Spleen (tissue), 11 donors: ENCODE results near the gene EFS. TPM values are rescaled to one million over a fixed set of nuclear protein-coding genes. Genes with fewer than 3 reads are reported as not detected.
A peak's percentile ranks its signal among the peaks of the same experiment; 100 is the strongest.

Experiments
- DNase-seq: peaks from one replicate; pipeline ENCODE4 v3.0.0-alpha.2; 2020
- H3K27ac ChIP-seq, 8 donors: fragments of 200-600 bp; sonication (generic) in 7 of 8; 1 replicate in 4 of 8; 2 replicates in 4 of 8; pipeline versions ENCODE4 v1.5.0 to v1.8.0; 2016 to 2021; ENCODE audit warnings: inconsistent platforms in 4 of 8, mild to moderate bottlenecking in 4 of 8, moderate library complexity in 1 of 8
- H3K27me3 ChIP-seq, 7 donors: fragments of 200-600 bp; sonication (generic) in 6 of 7; replicated peaks in 1 of 7; 1 replicate in 4 of 7; 2 replicates in 3 of 7; pipeline versions ENCODE4 v1.5.0 to v1.8.0; 2016 to 2021; ENCODE audit warnings: inconsistent platforms in 3 of 7, mild to moderate bottlenecking in 1 of 7
- H3K36me3 ChIP-seq, 6 donors: fragments of 200-600 bp; sonication (generic) in 5 of 6; 1 replicate in 4 of 6; 2 replicates in 2 of 6; pipeline versions ENCODE4 v1.5.0 to v1.8.0; 2016 to 2021; ENCODE audit warnings: inconsistent platforms in 2 of 6
- H3K4me1 ChIP-seq, 6 donors: fragments of 200-600 bp; sonication (generic) in 5 of 6; 1 replicate in 3 of 6; 2 replicates in 3 of 6; pipeline versions ENCODE4 v1.5.0 to v1.8.0; 2016 to 2021; ENCODE audit warnings: inconsistent platforms in 3 of 6
- H3K4me3 ChIP-seq, 8 donors: fragments of 200-600 bp; sonication (generic) in 7 of 8; 1 replicate in 4 of 8; 2 replicates in 4 of 8; pipeline versions ENCODE4 v1.5.0 to v1.8.0; 2016 to 2021; ENCODE audit warnings: inconsistent platforms in 4 of 8, mild to moderate bottlenecking in 4 of 8, moderate library complexity in 2 of 8
- H3K9me3 ChIP-seq, 8 donors: fragments of 200-600 bp; sonication (generic) in 7 of 8; 1 replicate in 4 of 8; 2 replicates in 4 of 8; pipeline versions ENCODE4 v1.5.0 to v1.8.0; 2016 to 2021; ENCODE audit warnings: inconsistent platforms in 4 of 8
- CTCF ChIP-seq, 11 experiments: fragments of 200-600 bp in 7 of 11; fragments of 450-650 bp in 4 of 11; sonication (generic) in 4 of 11; IDR thresholded peaks in 8 of 11; conservative IDR thresholded peaks in 3 of 11; 1 replicate in 7 of 11; 2 replicates in 4 of 11; pipeline versions ENCODE4 v1.4.0 to v1.8.0; 2016 to 2021; ENCODE audit warnings: antibody characterized with exemption in 11 of 11, inconsistent platforms in 4 of 11, mild to moderate bottlenecking in 1 of 11
- POLR2A ChIP-seq, 3 donors: fragments of 450-650 bp; IDR thresholded peaks; one replicate each; pipeline ENCODE4 v1.5.1; 2017; ENCODE audit warnings: antibody characterized with exemption in 3 of 3, mild to moderate bottlenecking in 1 of 3
- POLR2AphosphoS5 ChIP-seq, 3 donors: sonication (generic); formaldehyde crosslinking; IDR thresholded peaks; one replicate each; pipeline ENCODE4 v1.5.1; 2017; ENCODE audit warnings: antibody characterized with exemption in 3 of 3
- WGBS, 5 donors: extraction: QIAGEN DNeasy Blood & Tissue Kit in 3 of 5; methylation state at CpG; one replicate each; pipeline versions ENCODE4 v1.1.5 to v1.1.7; 2013 to 2018; 5-methylcytosine and 5-hydroxymethylcytosine counted together
- intact Hi-C: fragments of 100-400 bp; cut with DNase I; formaldehyde crosslinking; loops from one replicate; pipeline ENCODE4 v1.15.0; 2023; ENCODE audit warnings: low total_unique reads
- polyA plus RNA-seq, 3 donors: library from polyadenylated mRNA; stranded (reverse); fragments of 200-250 nt; gene quantifications; one replicate each; pipeline ENCODE4 v1.2.1, GENCODE V29; 2013
- total RNA-seq, 7 donors: library from RNA; depleted of rRNA in 3 of 7; stranded (reverse); fragments of >200 nt in 3 of 7; fragmentation: NEBNext Ultra II Directional in 4 of 7; extraction: Animal tissue kit (Norgen Biotek cat#: 25700) in 4 of 7; gene quantifications; one replicate each; pipeline versions ENCODE4 v1.1.0 to v1.2.1, GENCODE V29; 2016 to 2021
- donor health status: healthy with polysubstance abuse.
- donor health status: DM: no; HTN: no; CAD: no; lungs with moderate emphysema.
- donor health status: DM: no; HTN: no; CAD: no.
- donor health status: Bipolar disorder and iron deficiency.
- donor health status: healthy.
- donor health status: DM: no; HTN: no; CAD: no.
- donor health status: DM: yes; HTN: yes; CAD: no.

The EFS gene
- total and polyA plus RNA-seq, 10 donors = 1.8 to 6.7 (median 3.9) TPM

GRCh38 chr14:23357261-23357660, 7.7 kb downstream of the EFS start:
- peak; percentile 59 for DNase-seq
- TF ChIP-seq CTCF (IDR thresholded peaks at IDR 0.05 in 8 of 11, conservative IDR thresholded peaks at IDR 0.05 in 3 of 11) (no peak), POLR2A (IDR thresholded peaks at IDR 0.05) (no peak), POLR2AphosphoS5 (IDR thresholded peaks at IDR 0.05) (no peak)
- 84 to 90% (median 87%) methylated on average over 8 of the region's 8 CpGs for WGBS, 5 donors

DNA sequence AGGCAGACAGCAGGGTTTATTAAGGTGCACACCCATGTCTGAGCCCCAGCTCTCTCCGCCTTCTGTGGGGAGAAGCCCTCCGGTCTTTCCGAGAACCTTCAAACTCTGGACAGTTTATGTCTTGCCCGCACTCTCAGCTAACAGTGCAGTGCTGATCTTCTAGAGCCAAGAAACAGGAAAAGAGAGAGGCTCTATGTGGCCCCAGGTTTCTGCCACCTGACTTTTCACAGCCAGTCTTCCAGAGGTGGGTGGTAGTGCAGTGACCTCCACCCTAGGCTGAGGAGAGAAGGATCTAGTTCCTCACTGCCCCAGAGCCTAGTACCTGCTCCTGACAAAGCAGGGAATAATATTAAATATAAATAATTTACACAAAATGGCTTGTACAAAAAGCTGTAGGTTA, 8.3 kb downstream of the EFS start:
- Histone ChIP-seq H3K27ac (no peak overlapping the region), H3K4me3 (no peak overlapping the region), H3K36me3 (peaks cover 0 to 12% (median 0%) of the 10 kb centered on the region in 6 donors), H3K4me1 (peaks cover 0 to 17% (median 14%) of the 10 kb centered on the region in 6 donors), H3K27me3 (peaks cover 0 to 74% (median 18%) of the 10 kb centered on the region in 7 donors), H3K9me3 (no peaks in the 10 kb centered on the region)
- 93 to 96% (median 95%) methylated on average over 4 of the region's 4 CpGs for WGBS, 5 donors
- TF ChIP-seq POLR2AphosphoS5 (IDR thresholded peaks at IDR 0.05) = no peak
- intact Hi-C loops = no loop called here
- no peak for DNase-seq

More at GRCh38 chr14:23357261-23357660, 7.7 kb downstream of the EFS start:
- peaks cover 0 to 11% (median 8%) of the 10 kb centered on the region in 6 donors for H3K4me1 ChIP-seq
- H3K27ac ChIP-seq = no peak overlapping the region
- no peaks in the 10 kb centered on the region for H3K9me3 ChIP-seq
- H3K27me3 ChIP-seq = peaks cover 0 to 68% (median 12%) of the 10 kb centered on the region in 7 donors
- intact Hi-C loops = no loop called here
- no peak overlapping the region for H3K4me3 ChIP-seq
- H3K36me3 ChIP-seq = peaks cover 0 to 12% (median 0%) of the 10 kb centered on the region in 6 donors

- Histone ChIP-seq H3K4me3 (no peak overlapping the region), H3K27ac (no peak overlapping the region), H3K4me1 (peaks cover 0 to 19% (median 16%) of the 10 kb centered on the region in 6 donors), H3K27me3 (peaks cover 0 to 81% (median 24%) of the 10 kb centered on the region in 7 donors), H3K9me3 (no peaks in the 10 kb centered on the region), H3K36me3 (peaks cover 0 to 12% (median 0%) of the 10 kb centered on the region in 6 donors)
- DNase-seq = peak; percentile 33
- intact Hi-C loops = no loop called here
- WGBS, 5 donors = 89 to 93% (median 91%) methylated on average over 6 of the region's 6 CpGs
- TF ChIP-seq CTCF (IDR thresholded peaks at IDR 0.05 in 8 of 11, conservative IDR thresholded peaks at IDR 0.05 in 3 of 11) (no peak), POLR2AphosphoS5 (IDR thresholded peaks at IDR 0.05) (no peak), POLR2A (IDR thresholded peaks at IDR 0.05) (no peak)
These were observed 9.0 kb downstream of the EFS start for GRCh38 chr14:23355871-23356435.

GRCh38 chr14:23354990-23355389, 10.0 kb downstream of the EFS start:
- peaks cover 0 to 19% (median 16%) of the 10 kb centered on the region in 6 donors for H3K4me1 ChIP-seq
- no peak overlapping the region for H3K27ac ChIP-seq
- WGBS, 5 donors = 75 to 88% (median 84%) methylated on average over 6 of the region's 6 CpGs
- DNase-seq = no peak
- H3K4me3 ChIP-seq = no peak overlapping the region
- H3K36me3 ChIP-seq = peaks cover 0 to 12% (median 0%) of the 10 kb centered on the region in 6 donors
- H3K27me3 ChIP-seq = peaks cover 0 to 90% (median 24%) of the 10 kb centered on the region in 7 donors
- H3K9me3 ChIP-seq = no peaks in the 10 kb centered on the region
- no peak for TF ChIP-seq POLR2AphosphoS5 (IDR thresholded peaks at IDR 0.05)
- TF ChIP-seq CTCF (IDR thresholded peaks at IDR 0.05 in 8 of 11, conservative IDR thresholded peaks at IDR 0.05 in 3 of 11) = no peak
- TF ChIP-seq POLR2A (IDR thresholded peaks at IDR 0.05) = no peak
- intact Hi-C loops = no loop called here
